Vagina (tissue), 2 donors: ENCODE data around the gene KAZN.

Experiments
- CTCF ChIP-seq, 3 experiments: fragments of 450-650 bp in 2 of 3; fragments of 200-600 bp in 1 of 3; sonication (generic) in 1 of 3; IDR thresholded peaks; one replicate each; pipeline ENCODE4 v1.5.1; 2017 to 2019; ENCODE audit warnings: antibody characterized with exemption in 3 of 3, mild to moderate bottlenecking in 2 of 3, moderate library complexity in 2 of 3
- POLR2A ChIP-seq, 2 donors: fragments of 450-650 bp; IDR thresholded peaks; one replicate each; pipeline ENCODE4 v1.6.1; 2017; ENCODE audit warnings: antibody characterized with exemption in 2 of 2, mild to moderate bottlenecking in 2 of 2, moderate library complexity in 2 of 2
- POLR2AphosphoS5 ChIP-seq, 2 donors: sonication (generic); formaldehyde crosslinking; IDR thresholded peaks; one replicate each; pipeline ENCODE4 v1.9.0; 2017; ENCODE audit warnings: antibody characterized with exemption in 2 of 2, mild to moderate bottlenecking in 2 of 2, low read depth in 1 of 2; ENCODE audit not compliant: insufficient read depth in 1 of 2

- no peak for TF ChIP-seq CTCF (IDR thresholded peaks at IDR 0.05)
- no peak for TF ChIP-seq POLR2A (IDR thresholded peaks at IDR 0.05)
- no peak for TF ChIP-seq POLR2AphosphoS5 (IDR thresholded peaks at IDR 0.05; ENCODE audit: insufficient read depth in 1 of 2, low read depth in 1 of 2)
These were observed 468.7 kb downstream of the KAZN start for GRCh38 chr1:15067148-15067547.
